ENCODE data around the gene BIRC7. TPM values are rescaled to one million over a fixed set of nuclear protein-coding genes. Genes with fewer than 3 reads are reported as not detected.

Gene BIRC7
- total RNA-seq, 1 donor from 2014 or later, result not detected

- Mint-ChIP-seq H3K27me3 (no peaks in the 10 kb centered on the region), H3K36me3 (ENCODE audit: low read depth) (peaks cover 34% of the 10 kb centered on the region), H3K27ac (no peak overlapping the region), H3K4me1 (no peaks in the 10 kb centered on the region), H3K9me3 (no peaks in the 10 kb centered on the region), H3K4me3 (no peak overlapping the region)
- intact Hi-C loops (cut with micrococcal nuclease), result no loop called here
- POLR2A ChIA-PET, result no interaction called here
- no peak for ATAC-seq (ENCODE audit: low read depth)
- TF ChIP-seq CTCF (IDR thresholded peaks at IDR 0.05), result no peak
- DNase-seq, result no peak
- CTCF ChIA-PET, result no interaction called here
These were observed 43.0 kb upstream of the BIRC7 start for GRCh38 chr20:63192721-63193120.

- ATAC-seq (ENCODE audit: low read depth), result no peak
- Mint-ChIP-seq H3K27me3 (no peaks in the 10 kb centered on the region), H3K27ac (no peak overlapping the region), H3K4me1 (peaks cover 2% of the 10 kb centered on the region), H3K9me3 (no peaks in the 10 kb centered on the region), H3K36me3 (ENCODE audit: low read depth) (peaks cover 46% of the 10 kb centered on the region), H3K4me3 (no peak overlapping the region)
- ChIA-PET POLR2A (no interaction called here), CTCF (no interaction called here)
- no peak for DNase-seq
- intact Hi-C loops (cut with micrococcal nuclease), result no loop called here
- no peak for TF ChIP-seq CTCF (IDR thresholded peaks at IDR 0.05)
These were observed 41.5 kb upstream of the BIRC7 start for GRCh38 chr20:63194007-63194796.

- Mint-ChIP-seq H3K27ac (no peak overlapping the region), H3K27me3 (no peaks in the 10 kb centered on the region), H3K36me3 (ENCODE audit: low read depth) (peaks cover 49% of the 10 kb centered on the region), H3K4me3 (no peak overlapping the region), H3K4me1 (peaks cover 2% of the 10 kb centered on the region), H3K9me3 (no peaks in the 10 kb centered on the region)
- ATAC-seq (ENCODE audit: low read depth) (no peak), DNase-seq (no peak)
- intact Hi-C loops (cut with micrococcal nuclease), result no loop called here
- no peak for TF ChIP-seq CTCF (IDR thresholded peaks at IDR 0.05)
- CTCF ChIA-PET, result no interaction called here
- POLR2A ChIA-PET, result no interaction called here
These were observed 40.9 kb upstream of the BIRC7 start for GRCh38 chr20:63194797-63195173.

GRCh38 chr20:63196768-63197470 is 38.8 kb upstream of the BIRC7 start:
- no peak overlapping the region for H3K27ac Mint-ChIP-seq
- H3K4me3 Mint-ChIP-seq, result no peak overlapping the region
- no peaks in the 10 kb centered on the region for H3K27me3 Mint-ChIP-seq
- H3K9me3 Mint-ChIP-seq, result no peaks in the 10 kb centered on the region
- intact Hi-C loops (cut with micrococcal nuclease), result no loop called here
- ATAC-seq (ENCODE audit: low read depth) (no peak), DNase-seq (no peak)
- CTCF ChIA-PET, result no interaction called here
- POLR2A ChIA-PET, result no interaction called here
- TF ChIP-seq CTCF (IDR thresholded peaks at IDR 0.05), result no peak
- H3K36me3 Mint-ChIP-seq (ENCODE audit: low read depth), result peaks cover 68% of the 10 kb centered on the region
- peaks cover 2% of the 10 kb centered on the region for H3K4me1 Mint-ChIP-seq

- DNase-seq (no peak), ATAC-seq (ENCODE audit: low read depth) (no peak)
- intact Hi-C loops (cut with micrococcal nuclease), result no loop called here
- Mint-ChIP-seq H3K4me1 (peaks cover 2% of the 10 kb centered on the region), H3K36me3 (ENCODE audit: low read depth) (peaks cover 85% of the 10 kb centered on the region), H3K27ac (no peak overlapping the region), H3K9me3 (no peaks in the 10 kb centered on the region), H3K27me3 (no peaks in the 10 kb centered on the region), H3K4me3 (no peak overlapping the region)
- POLR2A ChIA-PET, result no interaction called here
- CTCF ChIA-PET, result interaction anchor here (0.9 kb wide), 1 partner anchor 25 kb away, joined by 3 read pairs; no protein-coding TSS in a partner anchor
- no peak for TF ChIP-seq CTCF (IDR thresholded peaks at IDR 0.05)
These were observed 37.1 kb upstream of the BIRC7 start for GRCh38 chr20:63198606-63199005.

All from activated B cell treated with CpG ODN at 0.5 μM for 24 hours (primary cell).